Measurements from ENCODE around the gene KREMEN1. TPM values are rescaled to one million over a fixed set of nuclear protein-coding genes. Genes with fewer than 3 reads are reported as not detected.

The KREMEN1 gene
- total and polyA plus RNA-seq, 8 donors: 5.4 to 34.5 (median 11.6) TPM

GRCh38 chr22:29187831-29188230 lies 115.0 kb downstream of the KREMEN1 start:
- Histone ChIP-seq H3K4me3 (no peak overlapping the region), H3K36me3 (no peaks in the 10 kb centered on the region), H3K9me3 (no peaks in the 10 kb centered on the region), H3K27me3 (no peaks in the 10 kb centered on the region), H3K27ac (no peak overlapping the region), H3K4me1 (no peaks in the 10 kb centered on the region)
- DNase-seq: no peak
- TF ChIP-seq POLR2A (IDR thresholded peaks at IDR 0.05) (no peak), CTCF (IDR thresholded peaks at IDR 0.05) (no peak), EP300 (IDR thresholded peaks at IDR 0.05) (no peak), POLR2AphosphoS5 (IDR thresholded peaks at IDR 0.05) (no peak)
- WGBS, 5 donors: 63 to 92% (median 84%) methylated on average over 4 to 7 of the region's 7 CpGs
- intact Hi-C loops (cut with DNase I; ENCODE audit: low total_unique reads): no loop called here

- 80 to 88% (median 86%) methylated on average over 7 to 8 of the region's 8 CpGs for WGBS, 5 donors
- Histone ChIP-seq H3K36me3 (no peaks in the 10 kb centered on the region), H3K9me3 (peaks cover 0 to 3% (median 0%) of the 10 kb centered on the region in 4 donors), H3K27ac (no peak overlapping the region), H3K4me3 (no peak overlapping the region), H3K27me3 (no peaks in the 10 kb centered on the region), H3K4me1 (no peaks in the 10 kb centered on the region)
- DNase-seq: no peak
- TF ChIP-seq CTCF (IDR thresholded peaks at IDR 0.05): no peak
- TF ChIP-seq POLR2AphosphoS5 (IDR thresholded peaks at IDR 0.05): no peak
- no peak for TF ChIP-seq POLR2A (IDR thresholded peaks at IDR 0.05)
- TF ChIP-seq EP300 (IDR thresholded peaks at IDR 0.05): no peak
- intact Hi-C loops (cut with DNase I; ENCODE audit: low total_unique reads): no loop called here
Observed at GRCh38 chr22:29190051-29190450, 117.2 kb downstream of the KREMEN1 start.

- Histone ChIP-seq H3K36me3 (no peaks in the 10 kb centered on the region), H3K4me1 (peaks cover 0 to 7% (median 0%) of the 10 kb centered on the region in 4 donors), H3K27me3 (no peaks in the 10 kb centered on the region), H3K4me3 (no peak overlapping the region), H3K9me3 (peaks cover 0 to 3% (median 0%) of the 10 kb centered on the region in 4 donors), H3K27ac (no peak overlapping the region)
- intact Hi-C loops (cut with DNase I; ENCODE audit: low total_unique reads): no loop called here
- DNase-seq: peak in 1 of 2 donors; percentile 57
- WGBS, 5 donors: 81 to 94% (median 89%) methylated on average over 10 of the region's 10 CpGs
- TF ChIP-seq EP300 (IDR thresholded peaks at IDR 0.05) (no peak), POLR2AphosphoS5 (IDR thresholded peaks at IDR 0.05) (no peak), POLR2A (IDR thresholded peaks at IDR 0.05) (no peak), CTCF (IDR thresholded peaks at IDR 0.05) (no peak)
Observed at GRCh38 chr22:29190918-29191317, 118.1 kb downstream of the KREMEN1 start.

GRCh38 chr22:29193021-29193420 lies 120.2 kb downstream of the KREMEN1 start:
- Histone ChIP-seq H3K27me3 (no peaks in the 10 kb centered on the region), H3K27ac (no peak overlapping the region), H3K9me3 (peaks cover 0 to 3% (median 0%) of the 10 kb centered on the region in 4 donors), H3K4me1 (peaks cover 0 to 7% (median 0%) of the 10 kb centered on the region in 4 donors), H3K36me3 (no peaks in the 10 kb centered on the region), H3K4me3 (no peak overlapping the region)
- 73 to 92% (median 90%) methylated on average over 8 of the region's 8 CpGs for WGBS, 5 donors
- TF ChIP-seq POLR2AphosphoS5 (IDR thresholded peaks at IDR 0.05): no peak
- no peak for TF ChIP-seq CTCF (IDR thresholded peaks at IDR 0.05)
- TF ChIP-seq POLR2A (IDR thresholded peaks at IDR 0.05): no peak
- TF ChIP-seq EP300 (IDR thresholded peaks at IDR 0.05): no peak
- no peak for DNase-seq
- intact Hi-C loops (cut with DNase I; ENCODE audit: low total_unique reads): no loop called here
